CD4-positive, alpha-beta T cell treated with Interleukin-6 at 100 ng/mL for 8 hours (primary cell): ENCODE data around the gene CHMP5.
A peak's percentile ranks its signal among the peaks of the same experiment; 100 is the strongest.
"Not testable (repeated sequence)": the region's sequence is repeated elsewhere in the genome, so short reads cannot be mapped to it uniquely, and the experiment has no call there.

Source experiments
- DNase-seq: peaks from one replicate; pipeline ENCODE4 v3.0.0-alpha.2; 2020; ENCODE audit warnings: mixed read lengths, low spot score

Gene CHMP5

GRCh38 chr9:33277484-33277883, 12.6 kb downstream of the CHMP5 start:
- no peak for DNase-seq

- no peak for DNase-seq
Observed at GRCh38 chr9:33285502-33285901, 20.7 kb downstream of the CHMP5 start.

GRCh38 chr9:33287087-33287490, 22.2 kb downstream of the CHMP5 start:
- peak; percentile 70 for DNase-seq

GRCh38 chr9:33288235-33288634, 23.4 kb downstream of the CHMP5 start:
- no peak for DNase-seq

GRCh38 chr9:33288828-33289483, 24.1 kb downstream of the CHMP5 start:
- no peak for DNase-seq

GRCh38 chr9:33289496-33289895, 24.6 kb downstream of the CHMP5 start:
- no peak for DNase-seq

- no peak for DNase-seq
Observed at GRCh38 chr9:33289936-33290246, 25.0 kb downstream of the CHMP5 start.

- peak; percentile 98 for DNase-seq
Observed at GRCh38 chr9:33290247-33291030, 25.6 kb downstream of the CHMP5 start, which contains the start of gene NFX1. Gene NFX1 (plus strand): TSS chr9:33290516. CDS start chr9:33290573, 57 bp downstream.

- no peak for DNase-seq
Observed at GRCh38 chr9:33291031-33291397, 26.2 kb downstream of the CHMP5 start.

- no peak for DNase-seq
Observed at GRCh38 chr9:33291901-33292300, 27.1 kb downstream of the CHMP5 start.

GRCh38 chr9:33293782-33294181, 28.9 kb downstream of the CHMP5 start:
- no peak for DNase-seq

GRCh38 chr9:33294670-33295432, 30.0 kb downstream of the CHMP5 start:
- DNase-seq: no peak

- DNase-seq: no peak
Observed at GRCh38 chr9:33295571-33295970, 30.7 kb downstream of the CHMP5 start.

- DNase-seq: no peak
Observed at GRCh38 chr9:33297432-33297831, 32.6 kb downstream of the CHMP5 start.

GRCh38 chr9:33300546-33300945, 35.7 kb downstream of the CHMP5 start:
- no peak for DNase-seq

GRCh38 chr9:33304362-33304761, 39.5 kb downstream of the CHMP5 start:
- no peak for DNase-seq

- DNase-seq: no peak
Observed at GRCh38 chr9:33306037-33306436, 41.2 kb downstream of the CHMP5 start.

- no peak for DNase-seq
Observed at GRCh38 chr9:33307067-33307466, 42.2 kb downstream of the CHMP5 start.

- DNase-seq: no peak
Observed at GRCh38 chr9:33309903-33310302, 45.1 kb downstream of the CHMP5 start.

GRCh38 chr9:33310748-33311147, 45.9 kb downstream of the CHMP5 start:
- no peak for DNase-seq

- no peak for DNase-seq
Observed at GRCh38 chr9:33311953-33312352, 47.1 kb downstream of the CHMP5 start.

- no peak for DNase-seq
Observed at GRCh38 chr9:33315371-33315770, 50.5 kb downstream of the CHMP5 start.

- DNase-seq: not testable (repeated sequence)
Observed at GRCh38 chr9:33317136-33317535, 52.3 kb downstream of the CHMP5 start.
